ENCODE data around the gene LRRC18.

DNA sequence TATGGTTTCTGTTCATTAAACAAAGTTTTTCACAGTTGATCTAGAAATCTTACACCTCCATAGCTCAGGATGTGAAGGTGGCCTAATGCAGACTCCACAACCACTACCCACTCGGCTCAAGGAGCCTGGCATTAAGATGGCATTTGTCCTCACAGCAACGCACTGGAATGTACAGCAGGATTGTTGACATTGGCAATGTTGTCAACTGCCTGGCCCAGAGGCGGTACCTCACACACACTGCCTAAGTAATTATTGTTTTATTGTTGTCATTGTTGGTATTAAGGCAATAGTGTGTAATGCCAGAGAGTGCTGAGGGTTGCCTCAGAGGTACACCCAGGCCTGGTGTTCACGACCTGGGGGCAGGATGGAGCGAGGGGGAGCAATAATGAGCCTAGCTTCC is 38.3 kb downstream of the LRRC18 start:
- TF ChIP-seq, protein P1, sequence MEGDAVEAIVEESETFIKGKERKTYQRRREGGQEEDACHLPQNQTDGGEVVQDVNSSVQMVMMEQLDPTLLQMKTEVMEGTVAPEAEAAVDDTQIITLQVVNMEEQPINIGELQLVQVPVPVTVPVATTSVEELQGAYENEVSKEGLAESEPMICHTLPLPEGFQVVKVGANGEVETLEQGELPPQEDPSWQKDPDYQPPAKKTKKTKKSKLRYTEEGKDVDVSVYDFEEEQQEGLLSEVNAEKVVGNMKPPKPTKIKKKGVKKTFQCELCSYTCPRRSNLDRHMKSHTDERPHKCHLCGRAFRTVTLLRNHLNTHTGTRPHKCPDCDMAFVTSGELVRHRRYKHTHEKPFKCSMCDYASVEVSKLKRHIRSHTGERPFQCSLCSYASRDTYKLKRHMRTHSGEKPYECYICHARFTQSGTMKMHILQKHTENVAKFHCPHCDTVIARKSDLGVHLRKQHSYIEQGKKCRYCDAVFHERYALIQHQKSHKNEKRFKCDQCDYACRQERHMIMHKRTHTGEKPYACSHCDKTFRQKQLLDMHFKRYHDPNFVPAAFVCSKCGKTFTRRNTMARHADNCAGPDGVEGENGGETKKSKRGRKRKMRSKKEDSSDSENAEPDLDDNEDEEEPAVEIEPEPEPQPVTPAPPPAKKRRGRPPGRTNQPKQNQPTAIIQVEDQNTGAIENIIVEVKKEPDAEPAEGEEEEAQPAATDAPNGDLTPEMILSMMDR (IDR thresholded peaks at IDR 0.05), result no peak
- TF ChIP-seq EZH2 (IDR thresholded peaks at IDR 0.05; ENCODE audit: borderline replicate concordance, insufficient read depth, low read depth, low read length, poor library complexity, severe bottlenecking), result no peak
